HG02943 (cell line): ENCODE measurements around the gene AATK.

Experiments
- ATAC-seq: cut with Tn5 transposase; IDR thresholded peaks from one replicate; pipeline ENCODE4 v1.9.1; 2021; ENCODE audit warnings: mild to moderate bottlenecking, low read depth, moderate library complexity; ENCODE audit not compliant: unreplicated experiment

Gene AATK

DNA sequence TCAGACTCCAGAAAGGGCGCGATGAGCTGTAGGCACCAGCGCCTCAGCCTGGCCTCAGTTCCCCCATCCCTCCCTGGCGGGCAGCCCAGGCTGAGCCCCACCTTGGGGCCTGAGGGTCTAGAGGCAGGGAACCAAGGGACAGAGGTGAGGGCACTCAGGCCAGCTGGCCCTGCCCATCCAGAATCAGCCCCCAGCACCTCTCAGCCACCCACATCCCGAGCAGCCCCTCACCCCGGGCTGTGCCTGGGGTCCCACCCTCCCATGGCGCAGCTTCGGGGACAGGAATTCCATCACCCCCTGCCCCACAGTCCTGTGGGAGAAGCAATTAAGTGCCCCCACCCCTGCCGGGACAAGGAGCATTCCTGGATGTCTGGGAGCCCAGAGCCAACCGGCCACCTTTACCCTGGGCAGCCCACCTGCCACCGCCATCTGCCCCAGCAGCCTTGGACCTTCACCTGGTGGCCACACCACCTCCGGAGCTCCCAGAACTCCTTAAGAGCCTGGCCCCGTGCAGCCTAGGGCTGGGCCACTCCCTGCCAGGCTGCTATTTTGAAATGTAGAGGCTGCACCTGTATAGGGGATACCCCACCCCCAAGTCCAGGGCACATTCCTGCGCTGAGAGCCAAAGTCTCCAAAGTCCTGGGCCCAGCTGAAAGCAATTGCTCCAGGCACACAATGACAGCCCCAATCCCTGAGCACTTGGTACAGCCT, 34.4 kb downstream of the AATK start:
- no peak for ATAC-seq

DNA sequence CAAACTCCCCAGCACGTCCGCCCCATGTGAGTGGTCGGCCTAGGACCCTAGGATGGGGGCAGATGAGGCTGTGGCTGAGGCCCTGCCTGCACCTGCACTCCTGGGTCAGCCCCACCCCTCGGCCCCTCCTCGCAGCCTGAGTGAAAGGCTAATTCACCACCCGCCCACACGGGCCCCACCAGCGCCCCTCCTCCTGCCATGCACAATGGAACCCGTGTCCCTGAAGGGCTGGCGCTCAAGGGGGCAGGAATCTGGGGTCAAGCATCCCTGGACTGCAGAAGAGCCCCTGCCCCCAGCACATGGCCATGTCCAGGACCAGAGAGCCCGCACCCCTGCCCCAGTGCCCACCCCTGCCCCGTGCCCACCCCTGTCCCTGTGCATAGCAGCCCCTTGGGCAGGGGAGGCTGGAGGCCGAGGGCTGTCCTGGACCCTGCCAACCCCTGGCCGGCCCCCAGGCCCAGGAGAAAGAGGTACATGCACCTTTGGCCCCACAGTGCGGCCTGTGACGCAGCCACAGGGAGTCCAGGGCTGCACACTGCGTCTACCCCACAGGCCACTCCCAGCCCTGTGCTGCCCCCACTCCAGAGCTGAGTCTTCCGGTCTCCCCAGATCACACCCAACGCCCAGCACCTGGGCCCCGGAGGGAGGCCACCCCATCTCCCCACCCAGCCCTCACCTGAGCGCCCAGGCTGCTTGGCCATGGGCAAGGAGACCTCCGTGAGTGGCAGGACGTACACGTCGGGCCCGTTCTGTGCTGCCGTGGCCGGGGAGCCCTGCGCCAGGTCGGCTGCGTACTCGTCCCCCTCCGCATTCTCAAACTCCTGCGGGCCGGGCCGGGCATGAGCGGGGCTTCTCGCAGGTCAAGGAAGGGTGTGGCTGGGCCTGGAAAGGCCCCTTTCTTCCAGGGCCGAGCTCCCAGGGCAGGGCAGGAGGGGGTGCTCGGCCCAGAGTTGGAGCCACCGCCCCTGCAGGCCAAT, 35.3 kb downstream of the AATK start:
- ATAC-seq: no peak

DNA sequence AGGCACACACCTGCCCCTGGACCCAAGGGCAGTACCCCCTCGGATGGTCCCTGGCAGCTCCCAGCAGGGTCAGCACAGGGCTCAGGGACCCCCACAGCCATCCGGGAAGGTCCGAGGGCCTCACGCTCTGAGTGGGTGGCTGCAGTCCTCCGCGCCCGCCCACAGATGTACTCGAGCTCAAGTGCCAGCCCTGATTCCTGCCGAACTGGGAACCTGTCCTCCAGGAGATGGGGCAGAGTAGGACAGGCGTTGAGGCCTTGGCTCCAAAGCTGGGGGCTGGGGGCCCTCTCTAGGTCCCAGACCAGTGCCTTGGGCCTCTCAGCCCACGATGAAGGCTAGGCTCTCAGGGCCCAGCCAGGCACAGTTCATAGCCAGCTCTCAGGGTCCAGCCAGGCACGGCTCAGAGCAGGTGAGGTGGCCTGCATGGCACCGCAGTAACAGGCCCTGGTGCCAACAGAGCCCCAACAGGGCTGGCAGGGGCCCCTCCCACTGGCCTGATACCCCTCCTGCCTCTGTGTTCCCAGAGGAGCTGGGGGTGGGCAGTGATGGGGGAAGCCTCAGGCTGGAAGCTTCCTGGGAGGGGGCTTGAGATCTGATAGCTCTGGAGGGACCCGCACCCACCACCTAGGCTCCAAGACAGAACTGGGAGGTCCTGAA, 36.2 kb downstream of the AATK start:
- ATAC-seq: no peak

DNA sequence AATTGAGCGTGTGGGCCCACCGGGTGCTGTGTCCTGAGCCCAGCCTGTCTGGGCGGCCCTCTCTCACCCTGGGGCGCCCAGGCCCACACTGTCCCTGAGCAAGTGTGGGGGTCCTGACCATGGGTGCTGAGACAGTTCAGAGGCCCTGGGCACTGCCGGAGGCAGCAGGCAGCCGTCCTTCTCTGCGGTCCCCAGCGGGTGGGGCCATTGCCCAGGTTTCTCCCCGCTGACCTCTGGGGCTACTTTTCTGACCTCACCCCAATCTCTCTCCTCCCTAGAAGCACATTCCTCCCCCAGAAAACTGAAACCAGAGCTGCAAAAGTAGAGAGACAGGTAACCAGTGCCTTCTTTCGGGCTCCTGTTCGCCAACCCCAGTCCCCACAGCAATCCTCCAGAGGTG, 36.7 kb downstream of the AATK start:
- no peak for ATAC-seq

DNA sequence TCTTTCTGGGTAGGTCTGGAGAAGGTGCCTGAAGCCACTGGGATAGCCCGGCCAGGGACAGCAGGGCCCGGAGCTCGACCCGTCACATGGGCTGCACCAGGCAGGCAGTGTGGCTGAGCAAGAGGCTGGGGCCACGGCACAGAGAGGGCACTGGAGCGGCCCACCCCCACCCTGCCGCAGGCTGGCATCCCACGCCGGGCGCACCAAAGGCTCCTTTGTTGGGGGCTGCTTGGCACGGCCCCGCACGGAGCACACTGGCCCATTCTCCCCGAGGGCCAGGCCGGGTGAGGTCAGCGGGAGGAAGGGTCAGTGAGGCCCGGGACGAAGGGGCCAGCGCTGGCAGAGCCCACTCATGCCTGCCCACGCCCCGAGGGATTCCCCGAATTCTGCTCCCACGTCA, 37.2 kb downstream of the AATK start:
- no peak for ATAC-seq

DNA sequence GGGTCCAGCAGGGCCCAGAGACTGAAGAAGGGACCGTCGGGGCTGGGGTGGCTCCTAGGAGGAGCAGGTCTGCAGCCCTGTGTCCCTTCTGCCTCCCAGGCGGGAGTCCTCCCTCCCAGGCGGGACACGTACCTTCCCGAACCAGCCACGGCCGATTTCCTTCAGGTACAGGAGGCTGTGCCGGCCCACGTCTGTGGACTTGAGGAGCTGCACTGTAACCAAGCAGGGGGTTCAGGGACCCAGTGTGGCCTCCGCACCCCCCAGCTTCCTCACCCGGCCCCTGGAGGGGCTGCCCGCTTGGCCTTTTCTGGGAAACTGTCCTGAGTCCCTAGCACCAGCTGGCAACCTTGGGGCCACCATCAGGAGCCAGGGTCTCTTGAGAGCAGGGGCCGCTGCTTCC, 37.7 kb downstream of the AATK start:
- no peak for ATAC-seq

DNA sequence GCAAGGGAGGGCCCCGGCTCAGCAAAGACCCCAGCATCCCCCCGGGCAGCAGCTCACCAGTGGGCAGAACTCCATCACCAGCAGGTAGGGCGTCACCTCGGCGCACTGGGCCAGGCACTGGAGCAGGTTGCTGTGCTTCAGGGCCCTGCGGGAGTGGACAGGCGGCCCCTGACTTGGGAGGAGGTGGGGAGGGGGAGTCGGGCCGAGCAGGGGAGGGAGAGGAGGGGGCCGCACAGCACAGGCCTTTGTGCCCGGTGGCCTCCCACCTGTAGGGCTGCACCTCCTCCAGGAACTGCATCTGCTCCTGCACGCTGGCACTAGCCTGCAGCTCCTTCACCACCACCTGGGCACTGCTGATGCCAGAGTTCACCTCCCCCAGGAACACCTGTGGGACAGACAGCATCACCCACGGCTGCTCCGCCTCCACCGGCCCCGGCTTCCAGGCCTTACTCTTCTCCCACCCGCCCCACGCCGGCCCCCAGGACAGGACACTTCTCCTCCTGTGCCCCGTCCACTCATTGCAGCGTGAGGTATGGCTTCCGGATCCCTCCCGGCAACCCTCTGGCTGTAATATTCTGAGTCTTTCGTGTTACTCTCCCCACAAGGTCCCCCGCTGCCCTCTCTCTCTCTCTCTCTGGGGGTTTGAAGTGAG, 38.4 kb downstream of the AATK start:
- ATAC-seq: no peak

DNA sequence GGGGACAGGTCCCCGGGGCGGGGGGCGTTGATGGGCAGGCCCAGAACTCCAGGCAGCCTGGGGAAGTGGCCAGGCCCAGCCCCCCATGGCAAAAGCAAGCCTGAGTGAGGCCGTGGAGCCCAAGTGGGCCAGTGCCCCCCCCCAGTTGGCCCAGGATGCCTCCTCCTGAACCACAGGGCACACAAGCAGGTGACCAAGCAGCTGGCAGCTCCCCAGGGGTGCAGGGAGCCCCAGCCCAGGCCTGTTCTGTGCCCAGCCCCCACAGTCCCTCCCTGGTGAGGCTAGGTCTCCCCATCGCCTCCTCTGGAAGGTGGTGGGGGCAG, 38.9 kb downstream of the AATK start:
- ATAC-seq: no peak

DNA sequence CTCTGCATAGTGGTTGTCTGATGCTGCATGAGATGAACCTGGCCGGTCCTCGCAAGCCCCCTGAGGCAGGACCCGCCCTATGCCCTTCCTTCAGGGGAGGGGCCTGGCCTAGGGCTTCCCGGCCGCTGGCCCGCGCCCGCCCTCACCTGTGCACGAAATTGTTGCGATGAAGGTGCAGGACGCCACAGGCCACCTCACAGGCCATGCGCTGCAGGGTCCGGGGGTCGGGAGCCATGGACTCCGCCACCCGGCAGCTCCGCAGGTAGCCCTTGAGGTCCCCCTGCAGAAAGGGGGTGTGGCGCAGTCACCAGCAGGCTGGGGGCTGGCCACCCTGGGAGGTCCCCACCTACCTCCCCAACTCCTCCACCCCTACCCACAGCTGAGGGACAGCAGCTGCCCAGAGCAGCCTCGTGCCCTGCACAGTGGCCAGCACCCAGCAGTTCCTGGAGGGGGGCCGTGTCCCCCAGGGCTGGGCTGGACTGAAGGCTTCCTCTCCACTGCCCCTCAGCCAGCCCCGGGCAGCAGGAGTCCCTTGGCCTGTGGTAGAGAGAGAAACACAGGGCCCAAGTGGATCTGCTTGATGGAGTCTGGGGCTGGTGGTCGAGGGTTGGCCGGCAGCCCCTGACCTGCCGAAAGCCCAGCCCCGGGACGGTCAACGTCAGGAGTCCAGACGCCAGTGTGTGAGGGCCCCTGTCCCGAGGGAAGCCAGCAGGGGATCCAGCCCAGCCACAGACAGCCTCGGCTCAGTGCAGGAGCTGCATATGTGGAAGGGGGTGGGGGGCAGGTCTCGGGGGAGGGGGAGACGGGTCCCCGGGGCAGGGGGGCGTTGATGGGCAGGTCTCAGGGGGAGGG, 39.5 kb downstream of the AATK start:
- no peak for ATAC-seq

DNA sequence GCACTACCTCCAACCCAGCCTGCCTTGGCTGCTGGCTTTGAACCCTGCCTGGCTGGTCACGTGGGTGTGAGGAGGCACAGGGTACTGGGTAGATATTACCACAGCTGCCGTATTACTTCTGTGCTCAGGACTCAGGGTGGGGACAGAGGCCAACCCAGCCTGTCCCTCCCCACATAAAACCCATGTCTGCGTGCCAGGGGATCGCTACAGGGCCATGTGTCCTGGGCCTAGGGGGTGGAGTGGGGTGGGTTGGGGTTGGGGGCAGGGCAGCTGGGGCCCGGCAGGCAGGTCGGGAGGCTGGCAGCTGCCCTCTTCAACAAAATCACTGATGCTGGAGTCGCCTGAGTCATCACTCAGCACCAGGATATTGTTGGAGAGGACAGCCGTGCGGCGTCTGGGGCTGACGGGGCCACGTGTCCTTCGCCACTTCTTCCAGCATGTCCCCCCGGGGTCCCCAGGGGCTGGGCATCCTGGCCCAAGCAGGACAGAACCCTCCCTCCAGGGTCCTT, 40.4 kb downstream of the AATK start:
- ATAC-seq: no peak

DNA sequence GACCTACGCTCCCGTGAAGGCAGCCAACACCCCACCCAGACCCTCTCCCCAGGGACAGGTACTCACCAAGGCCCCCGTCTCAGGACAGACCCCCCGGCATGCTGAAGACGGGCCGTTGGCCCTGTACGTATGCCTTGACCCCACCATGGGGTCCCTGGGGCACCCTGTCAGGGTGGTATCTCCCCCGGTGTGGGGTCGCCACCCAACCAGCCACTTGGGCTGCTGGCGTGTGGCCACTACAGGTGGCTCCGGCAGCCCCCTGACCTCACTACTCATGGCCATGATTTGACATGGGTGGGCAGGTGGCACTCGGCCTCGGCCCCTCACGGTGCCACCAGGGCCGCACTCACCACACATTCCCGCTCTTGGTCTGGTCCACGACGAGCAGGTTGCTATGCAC, 41.6 kb downstream of the AATK start:
- ATAC-seq: no peak

DNA sequence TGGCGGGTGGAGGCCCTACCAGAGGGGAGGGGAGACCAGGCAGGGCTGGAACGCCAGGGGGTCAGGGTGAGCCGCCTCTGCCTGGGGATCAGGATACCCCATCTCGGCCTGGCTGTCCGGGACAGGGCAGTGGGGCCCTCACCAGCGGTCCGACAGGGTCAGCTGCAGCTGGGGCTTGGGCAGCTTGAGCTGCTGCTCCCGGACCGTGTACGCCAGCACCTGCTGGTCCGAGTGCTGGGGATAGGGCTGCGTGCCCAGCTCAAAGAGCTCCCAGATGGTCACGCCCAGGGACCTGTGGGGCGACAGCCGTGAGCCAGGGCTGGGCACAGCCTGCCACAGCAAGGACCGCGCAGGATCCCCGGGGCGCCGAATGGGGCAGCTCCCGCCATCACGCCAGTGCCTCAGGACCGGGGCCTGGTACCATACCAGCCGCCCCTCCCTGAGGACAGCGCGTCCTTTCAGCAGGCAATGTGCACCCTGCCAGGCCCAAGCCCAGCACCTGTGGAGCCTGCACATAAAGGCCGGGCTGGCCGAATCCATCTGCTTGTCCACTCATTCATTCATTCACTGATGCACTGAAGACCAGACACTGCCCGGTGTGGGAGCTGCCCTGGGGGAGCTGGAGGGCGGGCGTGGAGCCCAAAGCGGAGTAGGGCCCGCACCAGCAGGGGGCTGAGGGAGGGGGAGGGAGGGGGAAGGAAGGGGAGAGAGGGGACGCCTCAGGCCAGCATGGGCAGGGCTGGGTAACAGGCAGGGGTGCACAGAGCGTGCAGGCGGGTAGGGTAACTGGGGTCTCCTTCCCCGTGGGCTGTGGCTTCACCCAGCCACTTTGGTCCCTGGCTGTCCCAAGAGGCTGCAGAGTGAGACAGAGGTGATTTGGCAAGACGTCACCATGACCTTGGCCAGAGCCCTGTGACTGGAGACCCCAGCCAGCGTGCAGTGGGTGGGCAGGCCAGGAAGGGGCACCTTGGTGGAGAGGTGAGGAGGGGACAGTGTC, 42.7 kb downstream of the AATK start:
- no peak for ATAC-seq

DNA sequence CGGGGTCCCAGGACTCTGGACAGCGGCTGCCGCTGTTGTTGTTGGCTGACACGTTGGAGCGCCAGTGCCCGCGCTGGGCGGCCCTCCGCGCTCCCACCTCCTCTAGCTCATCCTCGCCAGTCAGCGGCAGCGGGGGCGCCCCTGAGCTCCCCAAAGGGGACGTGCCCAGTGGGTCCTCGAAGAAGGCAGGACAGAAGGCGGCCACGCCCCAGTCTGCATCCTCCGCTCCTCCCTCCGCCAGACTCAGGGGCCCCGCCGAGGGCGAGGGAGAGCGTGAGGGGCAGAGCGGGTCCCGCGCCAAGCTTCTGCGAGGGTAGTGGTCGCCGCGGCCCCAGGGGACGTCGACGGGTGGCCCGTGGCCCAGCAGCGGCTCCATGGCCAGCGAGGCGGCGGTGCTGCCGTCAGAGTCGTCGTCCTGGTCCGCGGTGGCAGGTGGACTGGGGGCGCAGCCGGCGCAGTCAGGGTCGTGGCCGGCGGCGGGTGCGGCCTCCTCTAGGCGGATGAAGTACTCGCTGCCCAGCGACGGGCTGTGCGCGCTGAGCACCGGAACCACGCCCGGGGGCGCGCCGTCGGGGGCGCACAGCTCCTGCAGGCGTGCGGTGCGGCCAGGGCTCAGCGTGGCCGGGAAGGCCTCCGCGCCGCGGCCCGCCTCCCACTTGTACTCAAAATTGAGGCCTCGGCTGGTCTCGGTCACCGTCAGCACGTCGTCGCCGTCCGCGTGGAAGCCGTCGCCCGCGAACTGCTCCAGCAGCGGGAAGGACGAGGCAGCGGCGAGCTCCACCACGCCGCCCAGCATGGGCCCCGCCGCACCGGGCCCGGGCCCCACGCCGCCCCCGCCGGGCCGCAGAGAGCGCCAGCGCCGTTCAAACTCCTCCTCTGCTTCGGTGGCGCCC, 43.9 kb downstream of the AATK start:
- no peak for ATAC-seq

DNA sequence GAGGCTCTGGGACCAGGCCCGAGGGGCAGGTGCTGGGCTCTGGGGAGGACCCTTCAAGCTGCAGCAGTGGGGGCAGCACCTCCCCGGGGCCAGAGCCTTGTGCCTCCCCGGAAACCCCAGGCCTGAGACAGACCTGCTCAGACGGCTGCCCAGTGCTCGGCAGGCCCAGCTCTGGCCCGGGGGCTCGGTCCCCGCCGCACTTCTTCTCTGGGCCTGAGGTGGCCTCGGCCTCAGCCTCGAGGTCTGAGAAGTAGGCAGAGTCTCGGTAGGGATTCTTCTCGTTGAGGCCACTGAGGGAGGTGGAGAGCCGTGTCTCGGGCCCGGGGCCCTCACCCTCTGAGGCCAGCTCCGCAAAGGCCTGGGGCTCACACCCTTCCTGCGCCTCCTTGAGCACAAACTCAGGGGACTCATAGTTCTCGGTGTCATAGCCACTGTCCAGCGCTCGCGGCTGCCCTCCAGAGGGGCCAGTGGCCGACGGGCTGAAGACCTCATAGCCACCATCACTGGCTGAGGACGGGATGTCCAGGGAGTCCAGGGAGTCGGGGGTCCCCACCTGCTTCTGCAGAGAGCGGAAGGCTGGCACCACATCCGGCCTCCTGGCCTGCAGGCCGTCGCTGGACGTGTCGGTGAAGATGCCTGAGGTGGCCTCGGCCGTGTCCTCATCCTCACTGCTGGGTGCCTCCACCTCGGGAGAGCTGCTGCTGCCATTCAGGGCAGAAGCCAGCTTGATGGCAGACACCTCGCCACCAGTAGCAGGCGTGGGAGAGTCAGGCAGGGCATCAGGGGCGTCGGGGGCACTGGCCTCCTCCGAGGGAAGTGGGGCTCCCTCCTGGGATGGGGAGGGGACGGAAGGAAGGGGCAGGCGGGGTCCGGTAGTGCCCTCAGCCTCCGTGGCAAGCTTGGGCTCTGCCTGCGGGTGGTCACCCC, 45.1 kb downstream of the AATK start:
- no peak for ATAC-seq

DNA sequence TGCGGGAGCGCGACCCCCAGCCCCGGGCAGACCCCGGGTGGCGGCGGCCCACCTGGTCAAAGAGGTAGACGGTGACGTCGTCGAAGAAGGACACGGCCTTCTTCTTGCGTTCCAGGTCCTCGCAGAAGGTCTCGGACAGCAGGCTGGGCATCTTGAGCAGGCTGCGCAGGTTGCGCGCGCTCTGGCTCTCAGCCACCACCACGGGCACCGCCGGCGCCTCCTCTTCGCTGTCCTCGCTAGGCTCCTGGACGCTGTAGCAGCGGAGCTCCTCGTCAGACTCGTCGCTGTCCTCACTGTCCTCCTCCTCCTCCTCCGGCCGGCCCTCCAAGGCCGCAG, 45.9 kb downstream of the AATK start:
- ATAC-seq: no peak

DNA sequence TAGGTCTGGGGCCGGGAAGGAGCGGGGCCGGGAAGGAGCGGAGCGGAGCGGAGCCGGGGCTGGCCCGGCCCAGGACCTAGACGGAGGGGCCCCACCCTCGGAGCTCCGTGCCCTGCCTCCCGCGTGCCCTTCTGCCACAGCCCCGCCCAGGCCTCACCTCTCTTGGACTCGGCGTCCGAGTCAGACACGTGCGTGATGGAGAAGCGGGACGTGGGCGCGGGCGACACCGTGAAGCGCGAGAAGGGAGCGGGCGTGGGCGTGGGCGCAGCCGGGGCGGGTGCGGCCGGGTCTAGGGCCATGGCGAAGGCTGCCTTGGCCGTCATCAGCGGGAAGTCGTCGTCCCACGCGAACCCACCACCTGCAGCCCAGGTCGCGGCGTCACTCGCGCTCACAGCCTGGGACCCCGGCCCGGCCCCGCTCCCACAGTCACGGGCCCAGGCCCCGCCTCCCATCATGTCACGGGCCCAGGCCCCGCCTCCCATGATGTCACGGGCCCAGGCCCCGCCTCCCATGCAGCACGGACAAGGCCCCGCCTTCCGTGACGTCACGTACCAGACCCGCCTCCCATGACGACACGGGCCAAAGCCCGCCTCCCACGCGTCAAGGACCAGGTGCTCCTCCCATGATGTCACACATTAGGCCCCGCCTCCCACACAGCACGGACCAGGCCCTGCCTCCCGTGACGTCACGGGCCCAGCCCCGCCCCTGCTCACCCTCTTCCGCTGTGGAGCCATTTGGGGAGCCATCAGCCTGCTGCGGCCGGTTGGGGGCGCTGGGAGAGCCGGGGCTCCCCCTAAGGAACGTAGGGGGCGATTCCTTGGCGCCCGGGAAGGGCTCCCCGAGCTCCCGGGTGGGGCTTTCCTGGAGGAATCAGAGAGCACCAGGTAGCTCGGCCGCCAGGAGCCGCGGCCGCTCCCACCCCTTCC, 46.5 kb downstream of the AATK start:
- ATAC-seq: no peak
